ENCODE data around the gene ACTBL2.

- TF ChIP-seq CTCF (IDR thresholded peaks at IDR 0.05; ENCODE audit: insufficient read depth, low read depth, low read length) (no peak), EZH2 (IDR thresholded peaks at IDR 0.05; ENCODE audit: insufficient read depth, low read length) (no peak)
Observed at GRCh38 chr5:57504357-57504756, 21.7 kb upstream of the ACTBL2 start.
